HepG2 (cell line): ENCODE measurements around the gene TSEN54. TPM values are rescaled to one million over a fixed set of nuclear protein-coding genes. Genes with fewer than 3 reads are reported as not detected.

ENCODE experiments used
- ATAC-seq: fragments of 200-7000 bp; cut with Tn5 transposase; 3 replicates; pipeline ENCODE4 v1.9.1; 2020; ENCODE audit warnings: mild to moderate bottlenecking, moderate library complexity
- BruUV-seq: library from RNA; stranded (reverse); fragments of 400-500 nt; replicated peaks from 2 replicates; lab custom pipeline; 2021; lab: Mats Ljungman, UMichigan
- CTCF ChIA-PET: fragments of 300-600 bp; formaldehyde crosslinking; extraction: SDS; loops from one replicate; lab custom pipeline; 2021; ENCODE audit warnings: low total read pairs, inconsistent platforms, low intra/inter-chr PET ratio; lab: Yijun Ruan, JAX
- POLR2A ChIA-PET: fragments of 350-600 bp; sonication (Branson Sonifier 250); formaldehyde crosslinking; loops from one replicate; lab custom pipeline; 2020; ENCODE audit warnings: antibody characterized with exemption, inconsistent platforms; lab: Yijun Ruan, JAX
- DNase-seq: peaks from one replicate; pipeline ENCODE4 v3.0.0-alpha.2; 2015; ENCODE audit warnings: low spot score
- FAIRE-seq: peaks from 3 replicates; lab custom pipeline; 2011; peaks lifted over from hg19 to GRCh38; lab: Jason Lieb, UNC
- H2AFZ ChIP-seq: one replicate; pipeline ENCODE4 v1.6.1; 2011; ENCODE audit warnings: low read length, inconsistent platforms
- H3K27ac ChIP-seq: fragments of 300-600 bp; 3 replicates; pipeline ENCODE4 v1.8.0; 2011; ENCODE audit warnings: mixed run types, mild to moderate bottlenecking, mixed read lengths, low read length, inconsistent platforms; ENCODE audit not compliant: insufficient read depth; ENCODE audit errors: extremely low read length
- H3K27me3 ChIP-seq, 2 experiments: fragments of 200-600 bp in 1 of 2; 2 replicates in 1 of 2; 3 replicates in 1 of 2; pipeline versions ENCODE4 v1.6.0 to v1.8.0; 2011; ENCODE audit warnings: low read length in 2 of 2, mild to moderate bottlenecking in 2 of 2, moderate library complexity in 2 of 2, inconsistent platforms in 1 of 2; ENCODE audit not compliant: insufficient read depth in 2 of 2, control insufficient read depth in 1 of 2
- H3K36me3 ChIP-seq, 2 experiments: fragments of 200-600 bp in 1 of 2; replicated peaks in 1 of 2; 2 replicates in 1 of 2; 3 replicates in 1 of 2; pipeline versions ENCODE4 v1.5.1 to v1.8.0; 2011; ENCODE audit warnings: low read length in 2 of 2, inconsistent platforms in 1 of 2; ENCODE audit not compliant: insufficient read depth in 2 of 2, control insufficient read depth in 1 of 2
- H3K4me1 ChIP-seq: 2 replicates; pipeline ENCODE4 v1.5.1; 2012; ENCODE audit warnings: low read length, inconsistent platforms; ENCODE audit not compliant: insufficient read depth
- H3K4me2 ChIP-seq: 2 replicates; pipeline ENCODE4 v1.6.0; 2011; ENCODE audit warnings: low read depth, low read length, inconsistent platforms
- H3K4me3 ChIP-seq, 3 experiments: fragments of 200-600 bp in 1 of 3; sonication (generic), shearing (Covaris generic) in 1 of 3; replicated peaks in 1 of 3; 2 replicates each; pipeline ENCODE4 v1.5.1; 2011 to 2016; ENCODE audit warnings: low read length in 3 of 3, inconsistent platforms in 2 of 3, low read depth in 2 of 3, mild to moderate bottlenecking in 2 of 3, control low read depth in 1 of 3, mixed read lengths in 1 of 3; ENCODE audit not compliant: insufficient read depth in 1 of 3
- H3K79me2 ChIP-seq: one replicate; pipeline ENCODE4 v1.6.1; 2011; ENCODE audit warnings: low read length, inconsistent platforms; ENCODE audit not compliant: insufficient read depth
- H3K9ac ChIP-seq: 2 replicates; pipeline ENCODE4 v1.6.0; 2011; ENCODE audit warnings: mild to moderate bottlenecking, low read depth, low read length, inconsistent platforms; ENCODE audit not compliant: insufficient read depth
- H3K9me3 ChIP-seq: 2 replicates; pipeline ENCODE4 v1.5.1; 2012; ENCODE audit warnings: mild to moderate bottlenecking, low read length
- H4K20me1 ChIP-seq: 2 replicates; pipeline ENCODE4 v1.6.0; 2011; ENCODE audit warnings: inconsistent platforms, mild to moderate bottlenecking, low read length, moderate library complexity; ENCODE audit not compliant: insufficient read depth
- PITX1 ChIP-seq: sonication (generic); formaldehyde crosslinking; IDR thresholded peaks from 2 replicates; pipeline ENCODE4 v1.5.1; 2020; ENCODE audit warnings: mild to moderate bottlenecking, missing genetic modification reagents
- ZNF546 ChIP-seq: sonication (generic); formaldehyde crosslinking; conservative IDR thresholded peaks from 2 replicates; pipeline ENCODE4 v1.8.1; 2023; ENCODE audit warnings: mild to moderate bottlenecking, missing genetic modification reagents
- ZNF703 ChIP-seq: sonication (generic); formaldehyde crosslinking; IDR thresholded peaks from 2 replicates; pipeline ENCODE4 v1.5.1; 2020; ENCODE audit warnings: missing genetic modification reagents, mild to moderate bottlenecking, moderate library complexity, borderline replicate concordance
- WGBS: methylation state at CpG from one replicate; pipeline ENCODE4 v1.1.6; 2017; ENCODE audit warnings: low lambda C conversion rate; 5-methylcytosine and 5-hydroxymethylcytosine counted together
- in situ Hi-C: cut with HindIII; loops from 2 replicates; pipeline ENCODE4 v1.10.0; 2017; ENCODE audit warnings: low pct_unique_long_range_greater_than_20kb; ENCODE audit not compliant: extremely low pct_ligation_motif_present
- intact Hi-C: fragments of 100-400 bp; cut with micrococcal nuclease; formaldehyde crosslinking; loops from one replicate; pipeline ENCODE4 v1.10.0; 2022; ENCODE audit not compliant: unreplicated experiment
- polyA plus RNA-seq, 8 experiments: library from polyadenylated mRNA; depleted of rRNA in 3 of 8; stranded (reverse) in 7 of 8; unstranded in 1 of 8; fragments of >200 nt; fragmentation: Illumina TruSeq in 4 of 8; extraction: Trizol in 4 of 8; gene quantifications; 2 replicates each; pipeline versions ENCODE4 v1.2.1 to v1.2.3, GENCODE V29; 2011 to 2016; ENCODE audit warnings: low read depth in 4 of 8, missing spikeins in 1 of 8, mixed read lengths in 1 of 8; ENCODE audit not compliant: insufficient read depth in 1 of 8
- total RNA-seq, 5 experiments: library from RNA; depleted of rRNA; stranded (reverse); fragments of >200 nt; fragmentation: Illumina TruSeq; extraction: Trizol; gene quantifications; 2 replicates each; pipeline ENCODE4 v1.2.3, GENCODE V29; 2016; ENCODE audit warnings: low read depth in 1 of 5
- TF ChIP-seq, protein P1 (sequence below): sonication (generic); formaldehyde crosslinking; IDR thresholded peaks from 2 replicates; pipeline ENCODE4 v1.5.0; 2020; ENCODE audit warnings: missing genetic modification reagents

TSEN54 gene
- total and polyA plus RNA-seq, 2 of the 13 experiments (the other 11 are each of a cell fraction or from before 2014, with no cell fraction given), result 62.9 to 63.3 TPM

DNA sequence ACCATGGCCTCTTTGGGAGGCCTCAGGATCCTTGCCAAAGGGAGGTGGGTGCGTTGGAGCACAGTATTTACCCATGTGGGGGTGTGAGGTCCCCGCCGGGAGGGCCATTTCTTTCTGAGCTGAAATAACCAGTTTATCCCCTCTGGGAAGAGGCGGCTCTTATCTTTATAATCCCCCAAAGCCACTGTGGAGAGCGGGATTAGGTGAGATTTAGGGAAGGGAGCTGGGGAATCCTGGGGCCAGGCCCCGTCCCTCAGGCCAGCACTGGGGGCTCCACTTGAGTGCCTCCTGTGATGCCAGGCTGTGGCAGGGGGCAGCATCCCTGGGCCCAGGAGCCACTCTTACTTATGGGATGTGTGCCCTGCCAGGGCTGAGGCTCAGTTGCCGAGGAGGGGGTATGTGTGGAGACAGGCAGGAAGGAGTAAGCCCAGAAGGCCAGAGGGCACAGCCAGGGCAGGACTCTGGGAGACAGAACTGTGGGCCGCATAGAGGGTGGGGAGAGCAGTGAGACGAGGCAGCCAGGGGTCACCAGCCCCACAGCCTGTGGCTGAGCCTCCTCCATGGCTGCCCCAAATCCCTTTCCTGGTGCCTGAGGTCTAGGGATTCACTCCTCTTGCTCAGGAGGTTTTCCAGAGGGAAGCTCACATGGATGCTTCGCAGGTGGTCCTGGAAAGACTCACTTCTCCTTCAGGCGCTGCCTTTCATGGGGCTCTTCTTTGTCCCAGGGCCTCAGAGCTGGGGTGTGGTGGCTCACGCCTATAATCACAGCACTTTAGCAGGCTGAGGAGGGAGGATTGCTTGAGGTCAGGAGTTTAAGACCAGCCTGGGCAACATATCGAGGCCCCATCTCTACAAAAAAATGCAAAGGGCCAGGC lies 34.9 kb upstream of the TSEN54 start:
- ATAC-seq, result no peak
- Histone ChIP-seq H3K27me3 (no peaks in the 10 kb centered on the region), H4K20me1 (peaks cover 17% of the 10 kb centered on the region; the same call in 1 of the 2 replicates), H3K4me3 (no peak overlapping the region), H2AFZ (no peak overlapping the region)
- CTCF ChIA-PET, result no interaction called here
- DNase-seq, result no peak
- no TSS peak for BruUV-seq
- WGBS, result 91% methylated on average over 13 of the region's 13 CpGs
- TF ChIP-seq ZNF546 (CRISPR knock-in tag), result no peak
- TF ChIP-seq PITX1 (CRISPR knock-in tag), result no peak
- TF ChIP-seq ZNF703 (CRISPR knock-in tag), result no peak
- TF ChIP-seq, protein P1, sequence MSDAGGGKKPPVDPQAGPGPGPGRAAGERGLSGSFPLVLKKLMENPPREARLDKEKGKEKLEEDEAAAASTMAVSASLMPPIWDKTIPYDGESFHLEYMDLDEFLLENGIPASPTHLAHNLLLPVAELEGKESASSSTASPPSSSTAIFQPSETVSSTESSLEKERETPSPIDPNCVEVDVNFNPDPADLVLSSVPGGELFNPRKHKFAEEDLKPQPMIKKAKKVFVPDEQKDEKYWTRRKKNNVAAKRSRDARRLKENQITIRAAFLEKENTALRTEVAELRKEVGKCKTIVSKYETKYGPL (CRISPR knock-in tag), result no peak
- TF ChIP-seq, all 625 proteins: peak for 0
- FAIRE-seq, result no peak
- H3K9me3 ChIP-seq, result no peaks in the 10 kb centered on the region
- H3K36me3 ChIP-seq, result peaks cover 10 to 22% of the 10 kb centered on the region in 2 experiments; a peak in 3 of 5 replicates
- H3K79me2 ChIP-seq, result no peaks in the 10 kb centered on the region
- no peak overlapping the region for H3K9ac ChIP-seq
- H3K27ac ChIP-seq, result no peak overlapping the region
- POLR2A ChIA-PET, result interaction anchor here (1.0 kb wide), 1 partner anchor 21 kb away, joined by 3 read pairs; no protein-coding TSS in a partner anchor
- intact Hi-C loops, result no loop called here
- in situ Hi-C loops, result no loop called here
- peaks cover 13% of the 10 kb centered on the region for H3K4me1 ChIP-seq
- no peak overlapping the region for H3K4me2 ChIP-seq
